H1 (cell line): ENCODE data around the gene TEAD1. TPM values are rescaled to one million over a fixed set of nuclear protein-coding genes. Genes with fewer than 3 reads are reported as not detected.

ENCODE experiments used
- CTCF ChIA-PET: fragments of 300-600 bp; sonication (Branson Sonifier 250); formaldehyde crosslinking; loops from one replicate; lab custom pipeline; 2021; ENCODE audit not compliant: partially characterized antibody; lab: Charles Lee
- POLR2A ChIA-PET: fragments of 300-600 bp; sonication (Branson Sonifier 250); formaldehyde crosslinking; loops from one replicate; lab custom pipeline; 2021; ENCODE audit warnings: inconsistent platforms; ENCODE audit not compliant: partially characterized antibody; lab: Charles Lee
- DNase-seq, 2 experiments: peaks; one replicate each; pipeline versions ENCODE4 v3.0.0 to v3.0.0-alpha.2; 2010 to 2022; ENCODE audit warnings: low spot score in 2 of 2, low read depth in 1 of 2, mixed read lengths in 1 of 2
- FAIRE-seq: peaks from 2 replicates; lab custom pipeline; 2011; peaks lifted over from hg19 to GRCh38; lab: Jason Lieb, UNC
- H2AFZ ChIP-seq: 2 replicates; pipeline ENCODE4 v1.8.1; 2012; ENCODE audit warnings: low read length, inconsistent platforms
- H2AK5ac ChIP-seq: 2 replicates; pipeline ENCODE4 v1.6.1; 2013; ENCODE audit warnings: low read depth, low read length
- H2BK120ac ChIP-seq: replicated peaks from 2 replicates; pipeline ENCODE3; 2013; ENCODE audit warnings: low read depth, low read length, inconsistent platforms
- H2BK12ac ChIP-seq: 2 replicates; pipeline ENCODE4 v1.6.1; 2013; ENCODE audit warnings: low read depth, low read length
- H2BK15ac ChIP-seq: 2 replicates; pipeline ENCODE4 v1.6.1; 2013; ENCODE audit warnings: low read length
- H2BK20ac ChIP-seq: 2 replicates; pipeline ENCODE4 v1.6.1; 2013; ENCODE audit warnings: low read length
- H2BK5ac ChIP-seq: 2 replicates; pipeline ENCODE4 v1.6.1; 2013; ENCODE audit warnings: low read depth, low read length
- H3K14ac ChIP-seq: 2 replicates; pipeline ENCODE4 v1.6.1; 2013; ENCODE audit warnings: inconsistent platforms; ENCODE audit not compliant: insufficient read length
- H3K18ac ChIP-seq: 2 replicates; pipeline ENCODE4 v1.6.1; 2013; ENCODE audit warnings: low read length; ENCODE audit errors: extremely low read depth
- H3K23ac ChIP-seq: 2 replicates; pipeline ENCODE4 v1.6.1; 2013; ENCODE audit warnings: inconsistent platforms; ENCODE audit not compliant: insufficient read length
- H3K23me2 ChIP-seq: 2 replicates; pipeline ENCODE4 v1.6.1; 2013; ENCODE audit warnings: low read depth, low read length
- H3K27ac ChIP-seq: 2 replicates; pipeline ENCODE4 v1.6.1; 2011; ENCODE audit warnings: low read depth, low read length, inconsistent platforms
- H3K27me3 ChIP-seq, 4 experiments: replicated peaks in 1 of 4; 1 replicate in 1 of 4; 2 replicates in 3 of 4; pipeline versions ENCODE4 v1.6.1 to v1.8.1; 2011 to 2013; ENCODE audit warnings: low read length in 3 of 4, mild to moderate bottlenecking in 3 of 4, inconsistent platforms in 2 of 4, mixed read lengths in 2 of 4, moderate library complexity in 1 of 4; ENCODE audit not compliant: control insufficient read depth in 3 of 4, insufficient read depth in 3 of 4; ENCODE audit errors: extremely low read depth in 1 of 4
- H3K36me3 ChIP-seq, 4 experiments: 2 replicates each; pipeline versions ENCODE4 v1.6.1 to v1.8.1; 2011 to 2013; ENCODE audit warnings: mild to moderate bottlenecking in 4 of 4, low read length in 3 of 4, moderate library complexity in 2 of 4, control low read depth in 1 of 4, inconsistent platforms in 1 of 4; ENCODE audit not compliant: insufficient read depth in 4 of 4, control insufficient read depth in 2 of 4
- H3K4ac ChIP-seq: replicated peaks from 2 replicates; pipeline ENCODE3; 2013; ENCODE audit warnings: low read length, low read depth, mixed read lengths, inconsistent platforms; ENCODE audit not compliant: insufficient read length
- H3K4me1 ChIP-seq, 4 experiments: replicated peaks in 1 of 4; 1 replicate in 1 of 4; 2 replicates in 3 of 4; pipeline versions ENCODE4 v1.6.1 to v1.8.1; 2011 to 2013; ENCODE audit warnings: low read length in 3 of 4, inconsistent platforms in 2 of 4, mixed read lengths in 1 of 4; ENCODE audit not compliant: insufficient read depth in 4 of 4, control insufficient read depth in 3 of 4
- H3K4me2 ChIP-seq, 2 experiments: 2 replicates each; pipeline versions ENCODE4 v1.6.1 to v1.8.1; 2011 to 2013; ENCODE audit warnings: low read depth in 2 of 2, low read length in 2 of 2, control low read depth in 1 of 2, inconsistent platforms in 1 of 2, mild to moderate bottlenecking in 1 of 2; ENCODE audit not compliant: insufficient read depth in 1 of 2
- H3K4me3 ChIP-seq, 4 experiments: fragments of 200-600, 300-600 bp in 1 of 4; sonication (generic), shearing (Covaris generic), sonication (Bioruptor Twin) in 1 of 4; 2 replicates each; pipeline versions ENCODE4 v1.5.1 to v1.8.1; 2011 to 2016; ENCODE audit warnings: low read length in 4 of 4, low read depth in 3 of 4, control low read depth in 2 of 4, inconsistent platforms in 2 of 4, mild to moderate bottlenecking in 2 of 4, mixed read lengths in 1 of 4, moderate library complexity in 1 of 4; ENCODE audit not compliant: insufficient read depth in 2 of 4; ENCODE audit errors: extremely low read depth in 1 of 4
- H3K56ac ChIP-seq: replicated peaks from 2 replicates; pipeline ENCODE3; 2013; ENCODE audit warnings: low read depth, mild to moderate bottlenecking, mixed read lengths, low read length, inconsistent platforms; ENCODE audit not compliant: insufficient read length
- H3K79me1 ChIP-seq: 2 replicates; pipeline ENCODE4 v1.6.1; 2013; ENCODE audit warnings: low read depth, low read length, control low read depth
- H3K79me2 ChIP-seq, 2 experiments: 2 replicates each; pipeline versions ENCODE4 v1.6.1 to v1.8.1; 2012 to 2013; ENCODE audit warnings: low read length in 2 of 2, mild to moderate bottlenecking in 2 of 2, inconsistent platforms in 1 of 2; ENCODE audit not compliant: insufficient read depth in 2 of 2, control insufficient read depth in 1 of 2
- H3K9ac ChIP-seq, 4 experiments: replicated peaks in 1 of 4; 1 replicate in 1 of 4; 2 replicates in 3 of 4; pipeline versions ENCODE4 v1.6.1 to v1.8.1; 2011 to 2013; ENCODE audit warnings: low read depth in 3 of 4, low read length in 3 of 4, control low read depth in 2 of 4, mild to moderate bottlenecking in 2 of 4, moderate library complexity in 2 of 4, inconsistent platforms in 1 of 4; ENCODE audit errors: extremely low read depth in 1 of 4
- H3K9me3 ChIP-seq, 2 experiments: 2 replicates each; pipeline versions ENCODE4 v1.6.1 to v1.8.1; 2012 to 2013; ENCODE audit warnings: mild to moderate bottlenecking in 2 of 2, moderate library complexity in 2 of 2, control low read depth in 1 of 2, inconsistent platforms in 1 of 2, low read depth in 1 of 2, low read length in 1 of 2, mixed read lengths in 1 of 2; ENCODE audit not compliant: insufficient read depth in 2 of 2
- H4K20me1 ChIP-seq, 2 experiments: replicated peaks in 1 of 2; 2 replicates each; pipeline versions ENCODE3 to v1.8.1; 2011 to 2013; ENCODE audit warnings: inconsistent platforms in 2 of 2, low read length in 2 of 2, mild to moderate bottlenecking in 1 of 2; ENCODE audit not compliant: insufficient read depth in 2 of 2, control insufficient read depth in 1 of 2
- H4K5ac ChIP-seq: 2 replicates; pipeline ENCODE4 v1.6.1; 2013; ENCODE audit warnings: low read length, low read depth, mixed read lengths, inconsistent platforms; ENCODE audit not compliant: insufficient read length
- H4K8ac ChIP-seq: 2 replicates; pipeline ENCODE4 v1.8.0; 2013; ENCODE audit warnings: mild to moderate bottlenecking, moderate library complexity, low read length, inconsistent platforms; ENCODE audit not compliant: insufficient read depth; ENCODE audit errors: extremely low read depth
- H4K91ac ChIP-seq: replicated peaks from 2 replicates; pipeline ENCODE3; 2013; ENCODE audit warnings: low read length, mixed read lengths, inconsistent platforms; ENCODE audit not compliant: insufficient read length
- BACH1 ChIP-seq: IDR thresholded peaks from 2 replicates; pipeline ENCODE4 v1.6.1; 2012; ENCODE audit warnings: low read length, improper control_type of control experiment
- HDAC2 ChIP-seq, 2 experiments: fragments of 300-600 bp in 1 of 2; sonication (generic) in 1 of 2; IDR thresholded peaks; 2 replicates each; pipeline ENCODE4 v1.6.1; 2011 to 2012; ENCODE audit warnings: low read depth in 2 of 2, low read length in 2 of 2, mild to moderate bottlenecking in 2 of 2, moderate library complexity in 2 of 2, borderline replicate concordance in 1 of 2, inconsistent platforms in 1 of 2
- JUND ChIP-seq: IDR thresholded peaks from 2 replicates; pipeline ENCODE4 v1.6.1; 2011; ENCODE audit warnings: mild to moderate bottlenecking, improper control_type of control experiment, low read length
- KDM1A ChIP-seq: fragments of 200-600, 300-600 bp; sonication (generic); IDR thresholded peaks from 2 replicates; pipeline ENCODE4 v1.7.1; 2016; ENCODE audit warnings: mild to moderate bottlenecking, low read length, borderline replicate concordance
- NANOG ChIP-seq: IDR thresholded peaks from 2 replicates; pipeline ENCODE4 v1.6.1; 2011; ENCODE audit warnings: low read length, low read depth, mild to moderate bottlenecking, inconsistent platforms; ENCODE audit not compliant: insufficient read depth, poor library complexity, severe bottlenecking
- NRF1 ChIP-seq: IDR thresholded peaks from 2 replicates; pipeline ENCODE4 v1.6.1; 2011; ENCODE audit warnings: mild to moderate bottlenecking, low read depth, low read length, improper control_type of control experiment
- RAD21 ChIP-seq, 2 experiments: IDR thresholded peaks in 1 of 2; conservative IDR thresholded peaks in 1 of 2; 2 replicates each; pipeline ENCODE4 v1.6.1; 2011; ENCODE audit warnings: low read depth in 2 of 2, low read length in 2 of 2, improper control_type of control experiment in 1 of 2, inconsistent platforms in 1 of 2, mild to moderate bottlenecking in 1 of 2, moderate library complexity in 1 of 2
- SAP30 ChIP-seq: fragments of 300-600 bp; sonication (generic); IDR thresholded peaks from 2 replicates; pipeline ENCODE4 v1.7.1; 2012; ENCODE audit warnings: low read length, moderate library complexity, mild to moderate bottlenecking, inconsistent platforms; ENCODE audit not compliant: insufficient read depth, insufficient replicate concordance
- SRF ChIP-seq: IDR thresholded peaks from 2 replicates; pipeline ENCODE4 v1.6.1; 2011; ENCODE audit warnings: mild to moderate bottlenecking, low read depth, low read length, moderate library complexity
- YY1 ChIP-seq: IDR thresholded peaks from 2 replicates; pipeline ENCODE4 v1.6.1; 2011; ENCODE audit warnings: low read depth, mild to moderate bottlenecking, low read length
- WGBS, 2 experiments: shearing (Covaris generic) in 1 of 2; methylation state at CpG; one replicate each; pipeline versions ENCODE4 v1.1.6 to v1.1.7; 2013 to 2015; ENCODE audit warnings: low lambda C conversion rate in 2 of 2, mixed read lengths in 2 of 2, inconsistent platforms in 1 of 2, low coverage in 1 of 2, missing lambda C conversion rate in 1 of 2; ENCODE audit not compliant: insufficient replicate concordance in 2 of 2, insufficient coverage in 1 of 2, insufficient read length in 1 of 2; ENCODE audit errors: extremely low coverage in 1 of 2, missing lambda C conversion rate in 1 of 2; 5-methylcytosine and 5-hydroxymethylcytosine counted together
- polyA plus RNA-seq, 7 experiments: library from polyadenylated mRNA; depleted of rRNA in 3 of 7; stranded (reverse) in 5 of 7; unstranded in 2 of 7; fragments of >200 nt in 5 of 7; fragments of 200-250 nt in 2 of 7; gene quantifications; 1 replicate in 5 of 7; 2 replicates in 1 of 7; 4 replicates in 1 of 7; pipeline versions ENCODE4 v1.2.1 to v1.2.3, GENCODE V29; 2011 to 2013; ENCODE audit warnings: missing spikeins in 2 of 7, mixed read lengths in 2 of 7
- total RNA-seq: library from RNA; stranded (reverse); fragmentation: NEBNext Ultra II Directional; extraction: Animal tissue kit (Norgen Biotek cat#: 25700); gene quantifications from 2 replicates; pipeline ENCODE4 v1.2.1, GENCODE V29; 2021

The TEAD1 gene
- total and polyA plus RNA-seq, 2 of the 8 experiments (the other 6 are each of a cell fraction or from before 2014, with no cell fraction given) = 15.6 to 67.4 TPM

DNA sequence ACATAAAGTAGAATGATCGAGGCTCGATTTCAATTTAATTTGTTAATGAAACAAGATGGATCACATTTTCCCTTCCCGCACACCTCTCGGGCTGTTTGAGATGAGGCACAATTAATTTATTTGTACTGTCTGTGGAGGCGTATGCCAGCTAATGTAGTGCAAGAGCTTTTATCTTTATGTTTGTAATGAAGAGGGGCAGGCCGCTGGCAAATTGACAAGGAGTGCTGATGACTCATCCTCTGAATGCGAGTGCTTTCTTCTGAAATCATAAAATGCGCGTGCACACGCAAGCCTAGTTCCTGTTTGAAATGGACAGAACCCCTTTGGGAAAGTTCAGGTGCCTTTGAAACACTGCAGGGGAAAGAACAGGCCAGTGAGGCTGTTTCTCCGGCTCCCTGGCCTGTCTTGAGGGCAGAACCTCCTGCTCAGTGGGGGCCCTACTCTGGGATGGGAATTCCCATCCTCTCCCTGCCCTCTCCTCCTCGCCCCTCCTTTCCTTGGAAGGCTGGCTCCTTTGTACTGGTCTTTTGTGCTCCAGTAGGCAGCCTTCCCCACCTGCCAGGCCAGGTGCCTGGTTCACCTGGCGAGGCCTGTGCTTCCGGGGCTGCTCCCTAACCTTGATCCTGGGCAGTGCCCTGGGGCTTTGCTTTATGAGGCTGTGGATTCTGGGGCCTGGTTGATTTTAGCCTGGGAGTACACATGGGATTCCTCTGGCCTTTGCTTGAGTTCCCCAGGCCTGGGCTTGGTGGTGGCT is 50.3 kb downstream of the TEAD1 start:
- peaks cover 15 to 40% (median 26%) of the 10 kb centered on the region in 4 experiments; a peak in 6 of 7 replicates for H3K4me1 ChIP-seq
- H2AFZ ChIP-seq = no peak overlapping the region
- CTCF ChIA-PET = no interaction called here
- TF ChIP-seq HDAC2 (IDR thresholded peaks at IDR 0.05; ENCODE audit: borderline replicate concordance in 1 of 2, low read depth in 2 of 2, low read length in 2 of 2) = peak; percentile 57 to 85; a peak in 2 of 4 replicates
- TF ChIP-seq NANOG = no peak
- peak; percentile 85 for TF ChIP-seq YY1
- TF ChIP-seq KDM1A = no peak
- no peak for TF ChIP-seq NRF1
- peak; percentile 31 to 33; a peak in 3 of 4 replicates for TF ChIP-seq RAD21 (IDR thresholded peaks at IDR 0.05 in 1 of 2, conservative IDR thresholded peaks at IDR 0.05 in 1 of 2; ENCODE audit: low read depth in 2 of 2, low read length in 2 of 2)
- no peak for TF ChIP-seq SRF
- no peak for TF ChIP-seq SAP30
- no peak for TF ChIP-seq BACH1
- no peak; the same call in 1 of the 2 replicates for TF ChIP-seq JUND

More for the DNA sequence above, 50.3 kb downstream of the TEAD1 start:
- Histone ChIP-seq H4K5ac (no peak overlapping the region), H2BK5ac (peak overlapping the region; percentile 96; the same call in 1 of the 2 replicates), H3K27ac (peak overlapping the region; percentile 62), H3K79me2 (peaks cover 9 to 90% of the 10 kb centered on the region in 2 experiments), H3K14ac (no peak overlapping the region), H2BK20ac (peak overlapping the region; percentile 83; the same call in 1 of the 2 replicates), H3K4ac (no peak overlapping the region), H2BK15ac (no peak overlapping the region), H3K9me3 (no peaks in the 10 kb centered on the region), H3K23ac (no peak overlapping the region), H3K27me3 (no peaks in the 10 kb centered on the region; a peak in 1 of 7 replicates), H4K20me1 (peaks cover 3 to 27% of the 10 kb centered on the region in 2 experiments), H3K9ac (peak overlapping the region in 2 of 4 experiments; percentile 30 to 33; a peak in 3 of 7 replicates), H3K4me2 (peak overlapping the region; percentile 56 to 58), H4K91ac (peak overlapping the region; percentile 81), H3K79me1 (peaks cover 4% of the 10 kb centered on the region; the same call in 1 of the 2 replicates), H2AK5ac (peak overlapping the region; percentile 98; the same call in 1 of the 2 replicates), H3K18ac (peak overlapping the region; percentile 75), H2BK12ac (peak overlapping the region; percentile 98), H3K36me3 (no peaks in the 10 kb centered on the region), H3K56ac (no peak overlapping the region), H3K4me3 (peak overlapping the region in 1 of 4 experiments; percentile 38; a peak in 4 of 8 replicates), H2BK120ac (peak overlapping the region; percentile 33), H4K8ac (no peak overlapping the region), H3K23me2 (no peaks in the 10 kb centered on the region; the same call in 1 of the 2 replicates)
- POLR2A ChIA-PET = interaction anchor here (1.0 to 2.6 kb wide), 3 partner anchors 17 to 140 kb away, joined by 3 to 14 read pairs (median 4); no protein-coding TSS in a partner anchor
- 32% methylated on average over 13 of the region's 14 CpGs; no CpG with 5 or more reads in 1 of the 2 experiments for WGBS, 2 experiments
- DNase-seq = peak; percentile 77 to 89
- peak; percentile 60 for FAIRE-seq
